Mononuclear cell (primary cell): ENCODE data around the gene TUBG1. TPM values are rescaled to one million over a fixed set of nuclear protein-coding genes. Genes with fewer than 3 reads are reported as not detected.
"Not testable (repeated sequence)": the region's sequence is repeated elsewhere in the genome, so short reads cannot be mapped to it uniquely, and the experiment has no call there.

Experiments
- H3K27me3 ChIP-seq: 2 replicates; pipeline ENCODE4 v1.6.0; 2011; ENCODE audit warnings: low read length, control low read depth; ENCODE audit not compliant: insufficient read depth
- H3K4me1 ChIP-seq: 2 replicates; pipeline ENCODE4 v1.5.1; 2011; ENCODE audit warnings: mild to moderate bottlenecking, low read length, control low read depth; ENCODE audit not compliant: insufficient read depth
- H3K4me3 ChIP-seq: 2 replicates; pipeline ENCODE4 v1.5.1; 2011; ENCODE audit warnings: mild to moderate bottlenecking, low read length, moderate library complexity
- H3K9me3 ChIP-seq: 2 replicates; pipeline ENCODE4 v1.5.1; 2011; ENCODE audit warnings: low read depth, mild to moderate bottlenecking, control low read depth, low read length
- total RNA-seq: library from RNA; depleted of rRNA; stranded (reverse); fragments of >200 nt; gene quantifications from one replicate; pipeline ENCODE4 v1.2.3, GENCODE V29; 2012

Gene TUBG1
- total RNA-seq, 1 donor = 3.1 TPM

- H3K4me1 ChIP-seq = peaks cover 7% of the 10 kb centered on the region
- no peaks in the 10 kb centered on the region for H3K27me3 ChIP-seq
- H3K9me3 ChIP-seq = no peaks in the 10 kb centered on the region
- no peak overlapping the region for H3K4me3 ChIP-seq
These were observed 10.6 kb upstream of the TUBG1 start for GRCh38 chr17:42598905-42599304.

DNA sequence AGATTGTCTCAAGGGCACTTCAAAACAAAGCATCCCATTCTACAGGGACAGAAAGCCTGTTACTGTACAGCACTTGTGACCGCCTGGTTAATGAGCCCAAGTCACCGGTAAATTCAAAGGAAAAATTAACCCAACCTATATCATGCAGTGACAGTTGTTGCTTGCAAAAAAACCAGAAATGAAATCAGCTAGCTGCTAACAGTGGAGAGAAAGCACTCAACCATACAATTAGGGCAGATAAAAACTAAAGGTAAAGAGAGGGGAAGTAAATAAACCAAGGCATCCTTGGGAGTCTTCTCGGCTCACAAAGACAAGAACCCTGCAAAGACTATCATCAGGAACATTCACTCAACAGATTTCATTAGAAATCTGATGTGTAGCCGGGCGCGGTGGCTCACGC is 6.2 kb upstream of the TUBG1 start:
- H3K4me3 ChIP-seq = no peak overlapping the region
- peaks cover 42% of the 10 kb centered on the region for H3K4me1 ChIP-seq
- H3K9me3 ChIP-seq = no peaks in the 10 kb centered on the region
- no peaks in the 10 kb centered on the region for H3K27me3 ChIP-seq

GRCh38 chr17:42607769-42608168 is 1.7 kb upstream of the TUBG1 start:
- H3K9me3 ChIP-seq = no peaks in the 10 kb centered on the region
- peak overlapping the region; percentile 92 for H3K4me3 ChIP-seq
- peaks cover 44% of the 10 kb centered on the region for H3K4me1 ChIP-seq
- no peaks in the 10 kb centered on the region for H3K27me3 ChIP-seq

DNA sequence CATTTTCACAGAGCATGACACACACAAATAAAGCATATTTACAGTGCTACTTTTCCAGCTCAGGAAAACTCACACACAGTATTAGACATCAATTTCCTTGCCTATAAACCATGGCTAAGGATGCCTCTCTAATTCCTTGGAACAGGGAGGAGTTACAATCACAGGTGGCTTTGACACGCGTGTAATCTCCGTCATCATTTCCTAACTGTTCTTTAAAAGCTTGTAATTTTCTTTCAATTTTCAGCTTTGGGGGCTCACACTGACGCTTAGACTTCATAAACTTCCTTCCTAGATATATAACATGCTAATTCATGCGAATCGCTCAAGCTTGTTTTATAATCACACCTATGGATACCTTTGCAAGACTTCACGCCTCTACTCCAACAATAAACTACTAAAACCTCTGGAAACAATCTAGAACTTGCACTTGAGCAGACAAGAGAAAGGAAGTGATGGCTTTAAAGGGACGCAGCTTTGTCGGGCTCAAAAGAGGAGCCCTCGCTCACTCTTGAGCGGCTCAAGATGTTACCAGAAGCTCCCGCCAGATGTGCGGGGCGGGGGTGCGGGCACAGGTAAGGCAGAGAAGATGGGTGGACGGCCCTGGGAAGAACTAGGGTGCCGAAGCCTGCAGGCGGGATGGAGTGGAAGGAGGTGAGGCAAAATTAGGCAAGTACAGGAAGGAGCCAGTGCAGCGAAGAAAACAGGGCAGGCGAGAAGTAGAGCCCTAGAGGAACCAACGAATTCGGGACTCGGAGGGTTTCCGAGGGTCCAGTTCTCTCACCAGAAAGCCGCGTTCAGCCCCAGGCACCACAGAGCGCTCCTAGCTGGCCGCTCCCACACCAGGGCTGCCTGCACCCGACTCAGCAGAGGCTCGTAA is 940 bp upstream of the TUBG1 start:
- no peaks in the 10 kb centered on the region for H3K27me3 ChIP-seq
- H3K9me3 ChIP-seq = no peaks in the 10 kb centered on the region
- H3K4me3 ChIP-seq = peak overlapping the region; percentile 92
- peaks cover 44% of the 10 kb centered on the region for H3K4me1 ChIP-seq

- not testable (repeated sequence) for H3K9me3 ChIP-seq, H3K27me3 ChIP-seq
- Histone ChIP-seq H3K4me3 (peak overlapping the region; percentile 92), H3K4me1 (peaks cover 39% of the 10 kb centered on the region)
These were observed 625 bp downstream of the TUBG1 start for GRCh38 chr17:42609814-42610801.

- no peaks in the 10 kb centered on the region for H3K9me3 ChIP-seq
- H3K27me3 ChIP-seq = no peaks in the 10 kb centered on the region
- peaks cover 22% of the 10 kb centered on the region for H3K4me1 ChIP-seq
- H3K4me3 ChIP-seq = no peak overlapping the region
These were observed 2.5 kb downstream of the TUBG1 start for GRCh38 chr17:42612013-42612412.

GRCh38 chr17:42613699-42614295 is 4.3 kb downstream of the TUBG1 start:
- Histone ChIP-seq H3K9me3 (no peaks in the 10 kb centered on the region), H3K4me1 (peaks cover 8% of the 10 kb centered on the region), H3K27me3 (no peaks in the 10 kb centered on the region), H3K4me3 (no peak overlapping the region)

GRCh38 chr17:42617956-42618431 is 8.5 kb downstream of the TUBG1 start:
- Histone ChIP-seq H3K4me3 (no peak overlapping the region), H3K4me1 (no peaks in the 10 kb centered on the region), H3K27me3 (no peaks in the 10 kb centered on the region), H3K9me3 (no peaks in the 10 kb centered on the region)

DNA sequence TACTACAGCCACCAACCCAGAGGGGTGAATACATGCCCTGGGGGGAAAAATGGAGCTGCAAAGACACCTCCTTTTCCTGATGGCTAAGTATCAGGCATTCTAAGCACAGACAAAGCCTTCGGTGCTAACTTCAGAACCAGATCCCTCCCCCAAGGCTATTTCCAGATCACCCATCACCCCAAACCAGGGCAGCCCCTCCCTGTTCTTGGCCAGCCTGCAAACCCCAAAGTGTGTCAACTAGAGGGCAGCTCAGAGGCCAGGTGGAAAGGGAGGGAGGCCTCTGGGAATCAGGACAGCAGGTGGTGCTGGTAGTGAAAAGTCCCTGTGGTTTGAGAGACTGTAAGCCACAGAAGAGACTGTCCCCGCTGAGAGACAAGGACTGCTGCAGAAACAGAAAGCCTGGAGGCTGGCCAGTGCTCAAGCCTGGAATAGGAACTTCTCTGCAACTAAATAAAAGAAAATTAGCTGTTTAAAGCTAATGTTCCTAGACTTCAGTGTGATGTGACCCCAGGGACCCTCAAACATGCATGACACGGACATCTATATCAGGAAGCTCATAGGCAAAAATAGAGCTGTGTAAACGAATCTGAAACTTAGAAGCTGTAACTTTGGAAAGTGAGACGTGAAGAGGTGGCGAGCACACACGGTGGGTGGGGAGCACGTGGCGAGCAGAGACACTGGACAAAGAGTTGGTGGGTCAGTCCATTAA is 9.1 kb downstream of the TUBG1 start:
- Histone ChIP-seq H3K9me3 (no peaks in the 10 kb centered on the region), H3K4me3 (no peak overlapping the region), H3K27me3 (no peaks in the 10 kb centered on the region), H3K4me1 (no peaks in the 10 kb centered on the region)

DNA sequence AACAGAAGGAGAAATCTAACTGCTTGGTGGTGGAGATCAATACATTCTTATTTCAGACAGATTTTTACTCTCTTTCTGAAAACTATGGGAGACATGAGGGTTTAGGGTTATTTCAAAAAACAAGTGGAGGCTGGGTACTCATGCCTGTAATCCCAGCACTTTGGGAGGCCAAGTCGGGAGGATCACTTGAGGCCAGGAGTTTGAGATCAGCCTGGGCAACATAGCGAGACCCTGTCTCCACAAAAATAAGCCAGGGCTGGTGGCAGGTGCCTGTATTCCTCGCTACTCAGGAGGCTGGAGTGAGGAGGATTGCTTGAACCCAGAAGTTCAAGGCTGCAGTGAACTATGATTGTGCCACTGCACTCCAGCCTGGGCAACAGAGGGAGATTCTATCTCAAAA is 12.5 kb downstream of the TUBG1 start:
- not testable (repeated sequence) for H3K4me1 ChIP-seq, H3K9me3 ChIP-seq, H3K4me3 ChIP-seq, H3K27me3 ChIP-seq

GRCh38 chr17:42623271-42623670 is 13.8 kb downstream of the TUBG1 start:
- Histone ChIP-seq H3K27me3 (no peaks in the 10 kb centered on the region), H3K9me3 (no peaks in the 10 kb centered on the region), H3K4me3 (no peak overlapping the region), H3K4me1 (no peaks in the 10 kb centered on the region)

- H3K27me3 ChIP-seq = no peaks in the 10 kb centered on the region
- H3K4me3 ChIP-seq = no peak overlapping the region
- H3K9me3 ChIP-seq = no peaks in the 10 kb centered on the region
- no peaks in the 10 kb centered on the region for H3K4me1 ChIP-seq
These were observed 14.5 kb downstream of the TUBG1 start for GRCh38 chr17:42623732-42624596.

DNA sequence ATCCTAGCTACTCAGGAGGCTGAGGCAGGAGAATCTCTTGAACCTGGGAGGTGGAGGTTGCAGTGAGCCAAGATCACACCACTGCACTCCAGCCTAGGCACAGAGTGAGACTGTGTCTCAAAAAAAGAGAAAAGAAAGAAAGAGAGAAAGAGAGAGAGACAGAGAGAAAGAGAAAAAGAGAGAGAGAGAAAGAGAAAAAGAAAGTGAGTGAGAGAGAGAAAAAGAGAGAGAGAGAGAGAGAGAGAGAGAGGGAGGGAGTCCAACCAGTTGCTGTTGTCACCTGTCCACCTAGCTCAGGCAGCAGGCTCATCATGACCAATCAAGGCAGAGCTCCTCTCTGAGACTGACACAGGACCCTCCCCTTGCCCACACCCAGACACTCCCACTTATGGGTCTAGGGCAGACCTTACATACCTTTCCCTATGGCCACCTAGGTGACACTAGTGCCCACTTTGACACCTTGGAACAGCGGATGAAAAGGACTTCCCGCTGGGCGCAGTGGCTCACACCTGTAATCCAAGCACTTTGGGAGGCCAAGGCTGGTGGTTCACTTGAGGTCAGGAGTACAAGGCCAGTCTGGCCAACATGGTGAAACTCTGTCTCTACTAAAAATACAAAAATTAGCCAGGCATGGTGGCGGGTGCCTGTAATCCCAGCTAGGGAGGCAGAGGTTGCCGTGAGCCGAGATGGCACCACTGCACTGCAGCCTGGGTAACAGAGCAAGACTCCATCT is 17.7 kb downstream of the TUBG1 start:
- H3K4me1 ChIP-seq, H3K27me3 ChIP-seq, H3K4me3 ChIP-seq, H3K9me3 ChIP-seq: not testable (repeated sequence)
